Hepatocyte (in vitro differentiated cells): ENCODE data around the gene ATF7. TPM values are rescaled to one million over a fixed set of nuclear protein-coding genes. Genes with fewer than 3 reads are reported as not detected.

ENCODE experiments used
- DNase-seq: peaks from one replicate; pipeline ENCODE4 v3.0.0-alpha.2; 2016; ENCODE audit warnings: low spot score
- H2AFZ ChIP-seq: fragments of 200-600 bp; sonication (generic); 2 replicates; pipeline ENCODE4 v1.6.0; 2016; ENCODE audit warnings: antibody characterized with exemption, mild to moderate bottlenecking
- H3K27ac ChIP-seq: fragments of 200-600 bp; sonication (generic); 2 replicates; pipeline ENCODE4 v1.5.1; 2016; ENCODE audit warnings: mild to moderate bottlenecking
- H3K27me3 ChIP-seq: fragments of 200-600 bp; sonication (generic); 2 replicates; pipeline ENCODE4 v1.6.1; 2016
- H3K36me3 ChIP-seq: fragments of 200-600 bp; sonication (generic); replicated peaks from 2 replicates; pipeline ENCODE4 v1.5.1; 2016; ENCODE audit warnings: low read depth; ENCODE audit not compliant: insufficient read depth
- H3K4me1 ChIP-seq: fragments of 200-600 bp; sonication (generic); 2 replicates; pipeline ENCODE4 v1.5.1; 2016; ENCODE audit warnings: mild to moderate bottlenecking, moderate library complexity; ENCODE audit not compliant: insufficient read depth
- H3K4me2 ChIP-seq: fragments of 200-600 bp; sonication (generic); 2 replicates; pipeline ENCODE4 v1.6.0; 2016
- H3K4me3 ChIP-seq: fragments of 200-600 bp; sonication (generic); 2 replicates; pipeline ENCODE4 v1.5.1; 2016; ENCODE audit warnings: mild to moderate bottlenecking
- H3K79me2 ChIP-seq: fragments of 200-600 bp; sonication (generic); 2 replicates; pipeline ENCODE4 v1.6.0; 2017; ENCODE audit warnings: mild to moderate bottlenecking
- H3K9me2 ChIP-seq: fragments of 200-600 bp; sonication (generic); replicated peaks from 2 replicates; pipeline ENCODE4 v1.6.0; 2017; ENCODE audit warnings: mild to moderate bottlenecking; ENCODE audit not compliant: insufficient read depth
- H3K9me3 ChIP-seq: fragments of 200-600 bp; sonication (generic); 2 replicates; pipeline ENCODE4 v1.5.1; 2016; ENCODE audit warnings: low read depth, mild to moderate bottlenecking
- H4K20me1 ChIP-seq: fragments of 200-600 bp; sonication (generic); 2 replicates; pipeline ENCODE4 v1.6.0; 2016; ENCODE audit warnings: mild to moderate bottlenecking; ENCODE audit not compliant: insufficient read depth, poor library complexity, severe bottlenecking
- EZH2 ChIP-seq: fragments of 200-600 bp; sonication (generic); IDR thresholded peaks from 2 replicates; pipeline ENCODE4 v1.6.1; 2016; ENCODE audit warnings: antibody characterized with exemption, mild to moderate bottlenecking, borderline replicate concordance
- EZH2phosphoT487 ChIP-seq: fragments of 200-600 bp; sonication (generic); IDR thresholded peaks from one replicate; pipeline ENCODE4 v1.6.1; 2018; ENCODE audit warnings: antibody characterized with exemption, mild to moderate bottlenecking, low read depth, moderate library complexity; ENCODE audit not compliant: unreplicated experiment, severe bottlenecking
- WGBS: methylation state at CpG from one replicate; pipeline ENCODE4 v1.1.6; 2016; ENCODE audit warnings: low lambda C conversion rate; ENCODE audit errors: missing lambda C conversion rate; 5-methylcytosine and 5-hydroxymethylcytosine counted together
- polyA plus RNA-seq: library from polyadenylated mRNA; unstranded; fragments of >200 nt; fragmentation: Nextera tagmentation; extraction: Ambion mirVana; gene quantifications from 2 replicates; pipeline ENCODE4 v1.2.1, GENCODE V29; 2016
- total RNA-seq: library from RNA; depleted of rRNA; stranded (reverse); fragments of >200 nt; gene quantifications from 2 replicates; pipeline ENCODE4 v1.2.3, GENCODE V29; 2014
- TF ChIP-seq, protein P1 (sequence below): fragments of 200-600 bp; sonication (generic); IDR thresholded peaks from 2 replicates; pipeline ENCODE4 v1.5.1; 2016; ENCODE audit warnings: antibody characterized with exemption, mild to moderate bottlenecking; ENCODE audit not compliant: poor library complexity

Gene ATF7
- total and polyA plus RNA-seq, 2 experiments from 2014 or later, result 17.8 to 19.2 TPM

DNA sequence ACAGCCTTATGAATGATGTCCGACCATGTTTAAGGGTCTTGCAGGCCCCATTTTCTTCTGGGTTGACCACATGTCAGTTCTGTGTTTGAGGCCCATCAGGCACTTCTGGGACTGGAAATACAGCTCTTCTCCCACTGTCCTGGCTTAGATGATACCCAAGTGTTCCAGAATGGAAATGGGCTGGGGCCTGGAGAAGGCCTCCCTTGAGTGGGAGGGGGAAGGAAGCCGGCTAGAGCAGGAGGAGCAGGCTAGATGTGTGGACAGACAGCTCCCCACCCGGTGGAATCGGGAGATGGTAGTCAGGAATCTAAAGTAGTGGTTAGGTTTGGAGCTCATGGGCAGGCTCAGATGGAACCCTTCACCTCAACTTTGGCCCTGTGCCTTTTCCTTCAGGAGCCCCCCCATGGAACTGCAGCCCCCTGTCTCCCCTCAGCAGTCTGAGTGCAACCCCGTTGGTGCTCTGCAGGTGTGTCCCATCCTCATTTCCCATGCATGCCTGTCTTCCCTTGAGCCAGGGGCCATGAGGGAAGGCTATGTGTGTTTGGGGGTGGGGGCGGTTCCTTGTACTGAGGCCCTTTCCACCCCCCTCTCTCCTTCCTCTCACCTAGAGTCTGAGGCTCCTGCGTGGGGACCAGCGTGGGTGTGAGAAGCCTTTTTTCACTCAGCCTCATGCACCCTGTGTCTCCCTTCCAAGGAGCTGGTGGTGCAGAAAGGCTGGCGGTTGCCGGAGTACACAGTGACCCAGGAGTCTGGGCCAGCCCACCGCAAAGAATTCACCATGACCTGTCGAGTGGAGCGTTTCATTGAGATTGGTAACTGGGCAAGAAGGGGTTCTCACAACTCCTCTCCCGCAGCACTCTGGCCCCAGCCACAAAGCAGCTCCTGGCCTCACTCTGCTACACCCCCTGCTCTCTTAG is 121.9 kb downstream of the ATF7 start:
- Histone ChIP-seq H3K79me2 (peaks cover 21% of the 10 kb centered on the region), H3K36me3 (no peaks in the 10 kb centered on the region), H3K27me3 (no peaks in the 10 kb centered on the region), H2AFZ (no peak overlapping the region), H3K4me2 (no peak overlapping the region), H3K4me3 (no peak overlapping the region), H4K20me1 (no peaks in the 10 kb centered on the region), H3K27ac (no peak overlapping the region), H3K9me2 (no peaks in the 10 kb centered on the region), H3K9me3 (no peaks in the 10 kb centered on the region), H3K4me1 (peaks cover 19% of the 10 kb centered on the region)
- 96% methylated on average over 14 of the region's 14 CpGs for WGBS
- no peak for DNase-seq
- TF ChIP-seq EZH2 (no peak), EZH2phosphoT487 (no peak)

DNA sequence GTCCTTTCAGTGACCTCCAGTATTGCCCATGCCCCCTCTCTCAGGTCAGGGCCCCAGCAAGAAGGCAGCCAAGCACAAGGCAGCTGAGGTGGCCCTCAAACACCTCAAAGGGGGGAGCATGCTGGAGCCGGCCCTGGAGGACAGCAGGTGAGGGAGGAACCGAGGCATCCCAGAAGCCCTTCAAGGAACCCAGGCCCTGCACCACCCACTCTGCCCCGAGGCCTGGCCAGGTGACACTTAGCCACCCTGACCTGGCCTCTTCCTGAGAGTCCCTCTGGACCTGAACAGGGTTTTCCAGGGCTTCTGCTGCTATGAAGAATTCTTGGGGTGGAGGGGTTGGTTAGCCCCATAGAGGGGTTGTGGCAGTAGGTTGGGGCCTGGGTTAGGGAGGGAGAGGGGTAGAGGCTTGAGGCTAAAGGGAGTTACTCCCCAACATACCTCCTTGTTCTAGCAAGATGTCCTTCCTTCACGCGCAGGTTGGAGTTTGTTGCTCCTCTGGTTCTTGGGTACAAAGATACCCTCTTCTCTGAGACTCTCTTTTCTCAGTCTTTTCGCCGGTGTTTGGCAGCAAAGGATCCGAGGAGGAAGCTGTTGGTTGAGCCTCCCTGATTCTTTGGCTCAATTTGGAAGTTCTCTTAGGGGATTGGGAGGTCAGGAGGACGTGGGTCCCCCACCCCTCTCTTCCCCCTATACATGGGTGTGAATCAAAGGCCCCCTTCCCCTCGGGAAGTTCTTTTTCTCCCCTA is 123.0 kb downstream of the ATF7 start:
- H3K4me2 ChIP-seq, result no peak overlapping the region
- no peak for DNase-seq
- no peak overlapping the region for H2AFZ ChIP-seq
- 88% methylated on average over 10 of the region's 10 CpGs for WGBS
- H3K9me2 ChIP-seq, result no peaks in the 10 kb centered on the region
- TF ChIP-seq EZH2phosphoT487, result no peak
- TF ChIP-seq, protein P1, sequence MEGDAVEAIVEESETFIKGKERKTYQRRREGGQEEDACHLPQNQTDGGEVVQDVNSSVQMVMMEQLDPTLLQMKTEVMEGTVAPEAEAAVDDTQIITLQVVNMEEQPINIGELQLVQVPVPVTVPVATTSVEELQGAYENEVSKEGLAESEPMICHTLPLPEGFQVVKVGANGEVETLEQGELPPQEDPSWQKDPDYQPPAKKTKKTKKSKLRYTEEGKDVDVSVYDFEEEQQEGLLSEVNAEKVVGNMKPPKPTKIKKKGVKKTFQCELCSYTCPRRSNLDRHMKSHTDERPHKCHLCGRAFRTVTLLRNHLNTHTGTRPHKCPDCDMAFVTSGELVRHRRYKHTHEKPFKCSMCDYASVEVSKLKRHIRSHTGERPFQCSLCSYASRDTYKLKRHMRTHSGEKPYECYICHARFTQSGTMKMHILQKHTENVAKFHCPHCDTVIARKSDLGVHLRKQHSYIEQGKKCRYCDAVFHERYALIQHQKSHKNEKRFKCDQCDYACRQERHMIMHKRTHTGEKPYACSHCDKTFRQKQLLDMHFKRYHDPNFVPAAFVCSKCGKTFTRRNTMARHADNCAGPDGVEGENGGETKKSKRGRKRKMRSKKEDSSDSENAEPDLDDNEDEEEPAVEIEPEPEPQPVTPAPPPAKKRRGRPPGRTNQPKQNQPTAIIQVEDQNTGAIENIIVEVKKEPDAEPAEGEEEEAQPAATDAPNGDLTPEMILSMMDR, result no peak
- no peak overlapping the region for H3K4me3 ChIP-seq
- no peaks in the 10 kb centered on the region for H3K27me3 ChIP-seq
- H3K36me3 ChIP-seq, result no peaks in the 10 kb centered on the region
- no peak overlapping the region for H3K27ac ChIP-seq
- H4K20me1 ChIP-seq, result no peaks in the 10 kb centered on the region
- H3K79me2 ChIP-seq, result peaks cover 24% of the 10 kb centered on the region
- H3K4me1 ChIP-seq, result peaks cover 19% of the 10 kb centered on the region
- H3K9me3 ChIP-seq, result no peaks in the 10 kb centered on the region

DNA sequence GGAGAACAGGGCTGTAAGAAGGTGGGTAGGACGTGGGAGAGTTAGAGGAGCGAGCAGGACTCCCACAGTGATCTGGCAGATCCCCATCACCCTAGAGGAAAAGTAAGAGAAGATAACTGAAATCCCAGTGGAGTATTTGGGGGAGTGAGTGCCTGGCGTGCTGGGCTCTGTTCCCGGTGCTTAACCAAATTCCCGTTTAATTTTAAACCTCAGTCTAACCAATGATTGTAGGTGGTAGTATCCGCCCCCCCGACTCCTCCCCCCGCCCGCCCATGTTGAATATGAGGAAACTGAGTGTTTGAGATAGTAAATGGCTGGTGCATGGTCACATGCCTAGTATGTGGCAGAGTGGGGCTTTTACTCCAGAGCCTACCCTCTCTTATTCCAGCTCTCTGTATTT is 123.9 kb downstream of the ATF7 start:
- no peak for DNase-seq
- Histone ChIP-seq H3K27me3 (no peaks in the 10 kb centered on the region), H3K9me3 (no peaks in the 10 kb centered on the region), H4K20me1 (no peaks in the 10 kb centered on the region), H3K4me1 (peaks cover 19% of the 10 kb centered on the region), H3K27ac (peak overlapping the region; percentile 97), H3K4me3 (no peak overlapping the region), H3K36me3 (no peaks in the 10 kb centered on the region), H3K9me2 (no peaks in the 10 kb centered on the region), H3K79me2 (peaks cover 32% of the 10 kb centered on the region), H3K4me2 (peak overlapping the region; percentile 96), H2AFZ (no peak overlapping the region)
- TF ChIP-seq, protein P1, result no peak
- TF ChIP-seq EZH2, result no peak
- TF ChIP-seq EZH2phosphoT487, result no peak
- 89% methylated on average over 9 of the region's 9 CpGs for WGBS
